Stomach (tissue), 9 donors: Measurements from ENCODE around the gene SLC24A4. TPM values are rescaled to one million over a fixed set of nuclear protein-coding genes. Genes with fewer than 3 reads are reported as not detected.

Source experiments
- DNase-seq, 2 donors: peaks; one replicate each; pipeline versions ENCODE4 v3.0.0 to v3.0.0-alpha.2; 2013 to 2019
- H3K27ac ChIP-seq, 5 donors: fragments of 200-600 bp in 4 of 5; sonication (generic) in 4 of 5; one replicate each; pipeline ENCODE4 v1.5.1; 2013 to 2019; ENCODE audit warnings: mild to moderate bottlenecking in 1 of 5, moderate library complexity in 1 of 5
- H3K27me3 ChIP-seq, 3 donors: fragments of 200-600 bp; sonication (generic); one replicate each; pipeline ENCODE4 v1.5.1; 2017 to 2019; ENCODE audit warnings: mixed run types in 1 of 3
- H3K36me3 ChIP-seq, 4 donors: fragments of 200-600 bp; sonication (generic); 1 replicate in 3 of 4; 2 replicates in 1 of 4; pipeline ENCODE4 v1.5.1; 2016 to 2019
- H3K4me1 ChIP-seq, 4 donors: fragments of 200-600 bp; sonication (generic); one replicate each; pipeline ENCODE4 v1.5.1; 2016 to 2019
- H3K4me3 ChIP-seq, 4 donors: fragments of 200-600 bp; sonication (generic) in 3 of 4; one replicate each; pipeline ENCODE4 v1.5.1; 2016 to 2019; ENCODE audit warnings: mild to moderate bottlenecking in 1 of 4
- H3K9me3 ChIP-seq, 4 donors: fragments of 200-600 bp; sonication (generic); one replicate each; pipeline ENCODE4 v1.5.1; 2016 to 2019
- EP300 ChIP-seq: sonication (generic); formaldehyde crosslinking; IDR thresholded peaks from one replicate; pipeline ENCODE4 v1.6.1; 2017; ENCODE audit warnings: antibody characterized with exemption
- POLR2A ChIP-seq, 4 donors: fragments of 450-650 bp; IDR thresholded peaks; one replicate each; pipeline ENCODE4 v1.6.1; 2016; ENCODE audit warnings: antibody characterized with exemption in 4 of 4, control low read depth in 2 of 4, mild to moderate bottlenecking in 1 of 4, moderate library complexity in 1 of 4
- POLR2AphosphoS5 ChIP-seq, 3 donors: sonication (generic); formaldehyde crosslinking; IDR thresholded peaks; one replicate each; pipeline ENCODE4 v1.6.1; 2016; ENCODE audit warnings: antibody characterized with exemption in 3 of 3
- WGBS, 5 donors: extraction: QIAGEN DNeasy Blood & Tissue Kit in 3 of 5; methylation state at CpG; one replicate each; pipeline versions ENCODE4 v1.1.5 to v1.1.7; 2013 to 2018; 5-methylcytosine and 5-hydroxymethylcytosine counted together
- intact Hi-C: fragments of 100-400 bp; cut with DNase I; formaldehyde crosslinking; loops from one replicate; pipeline ENCODE4 v1.15.1; 2023; ENCODE audit warnings: low total_unique reads
- polyA plus RNA-seq, 3 donors: library from polyadenylated mRNA; stranded (reverse); fragments of 200-250 nt; gene quantifications; one replicate each; pipeline ENCODE4 v1.2.3, GENCODE V29; 2013
- total RNA-seq, 5 donors: library from RNA; depleted of rRNA; stranded (reverse); fragments of >200 nt; gene quantifications; one replicate each; pipeline versions ENCODE4 v1.1.0 to v1.2.3, GENCODE V29; 2014 to 2016
- TF ChIP-seq, protein P1 (sequence below), 7 experiments: fragments of 450-650 bp in 4 of 7; fragments of 200-600 bp in 3 of 7; sonication (generic) in 3 of 7; IDR thresholded peaks; one replicate each; pipeline ENCODE4 v1.5.1; 2016 to 2019; ENCODE audit warnings: antibody characterized with exemption in 7 of 7, control low read depth in 2 of 7, mild to moderate bottlenecking in 1 of 7
- donor health status: healthy with polysubstance abuse.
- donor health status: Bipolar disorder and iron deficiency.
- donor health status: healthy.

Gene SLC24A4
- total and polyA plus RNA-seq, 8 donors, result 0.08 to 0.92 (median 0.38) TPM; not detected in 4

DNA sequence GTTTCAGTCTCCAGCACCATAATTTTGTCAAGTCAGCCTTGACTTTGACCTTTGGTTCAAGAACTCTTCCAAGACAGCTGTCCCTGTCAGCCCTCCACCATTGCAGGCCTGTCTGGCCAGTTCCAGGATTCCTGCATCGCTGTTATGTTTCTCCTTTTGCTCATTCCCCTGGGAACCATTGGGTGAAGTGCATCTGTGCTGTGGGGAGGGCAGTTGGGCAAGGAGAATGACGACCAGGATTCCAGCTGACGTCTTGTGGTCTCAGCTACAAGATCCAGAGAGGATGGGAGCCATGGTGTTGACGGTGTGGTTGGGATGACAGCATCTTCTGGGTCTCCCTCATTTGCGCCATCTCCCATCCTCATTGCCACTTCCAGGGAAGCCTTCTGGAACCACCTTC lies 45.9 kb upstream of the SLC24A4 start:
- no peaks in the 10 kb centered on the region for H3K36me3 ChIP-seq
- 75 to 87% (median 78%) methylated on average over 4 to 5 of the region's 5 CpGs for WGBS, 5 donors
- no peak overlapping the region for H3K4me3 ChIP-seq
- TF ChIP-seq POLR2AphosphoS5 (IDR thresholded peaks at IDR 0.05) (no peak), EP300 (no peak), POLR2A (IDR thresholded peaks at IDR 0.05) (no peak)
- TF ChIP-seq, protein P1, sequence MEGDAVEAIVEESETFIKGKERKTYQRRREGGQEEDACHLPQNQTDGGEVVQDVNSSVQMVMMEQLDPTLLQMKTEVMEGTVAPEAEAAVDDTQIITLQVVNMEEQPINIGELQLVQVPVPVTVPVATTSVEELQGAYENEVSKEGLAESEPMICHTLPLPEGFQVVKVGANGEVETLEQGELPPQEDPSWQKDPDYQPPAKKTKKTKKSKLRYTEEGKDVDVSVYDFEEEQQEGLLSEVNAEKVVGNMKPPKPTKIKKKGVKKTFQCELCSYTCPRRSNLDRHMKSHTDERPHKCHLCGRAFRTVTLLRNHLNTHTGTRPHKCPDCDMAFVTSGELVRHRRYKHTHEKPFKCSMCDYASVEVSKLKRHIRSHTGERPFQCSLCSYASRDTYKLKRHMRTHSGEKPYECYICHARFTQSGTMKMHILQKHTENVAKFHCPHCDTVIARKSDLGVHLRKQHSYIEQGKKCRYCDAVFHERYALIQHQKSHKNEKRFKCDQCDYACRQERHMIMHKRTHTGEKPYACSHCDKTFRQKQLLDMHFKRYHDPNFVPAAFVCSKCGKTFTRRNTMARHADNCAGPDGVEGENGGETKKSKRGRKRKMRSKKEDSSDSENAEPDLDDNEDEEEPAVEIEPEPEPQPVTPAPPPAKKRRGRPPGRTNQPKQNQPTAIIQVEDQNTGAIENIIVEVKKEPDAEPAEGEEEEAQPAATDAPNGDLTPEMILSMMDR (IDR thresholded peaks at IDR 0.05), result no peak
- intact Hi-C loops, result no loop called here
- DNase-seq, result no peak
- H3K27ac ChIP-seq, result no peak overlapping the region
- no peaks in the 10 kb centered on the region for H3K4me1 ChIP-seq
- H3K9me3 ChIP-seq, result no peaks in the 10 kb centered on the region
- peaks cover 0 to 13% (median 3%) of the 10 kb centered on the region in 3 donors for H3K27me3 ChIP-seq

DNA sequence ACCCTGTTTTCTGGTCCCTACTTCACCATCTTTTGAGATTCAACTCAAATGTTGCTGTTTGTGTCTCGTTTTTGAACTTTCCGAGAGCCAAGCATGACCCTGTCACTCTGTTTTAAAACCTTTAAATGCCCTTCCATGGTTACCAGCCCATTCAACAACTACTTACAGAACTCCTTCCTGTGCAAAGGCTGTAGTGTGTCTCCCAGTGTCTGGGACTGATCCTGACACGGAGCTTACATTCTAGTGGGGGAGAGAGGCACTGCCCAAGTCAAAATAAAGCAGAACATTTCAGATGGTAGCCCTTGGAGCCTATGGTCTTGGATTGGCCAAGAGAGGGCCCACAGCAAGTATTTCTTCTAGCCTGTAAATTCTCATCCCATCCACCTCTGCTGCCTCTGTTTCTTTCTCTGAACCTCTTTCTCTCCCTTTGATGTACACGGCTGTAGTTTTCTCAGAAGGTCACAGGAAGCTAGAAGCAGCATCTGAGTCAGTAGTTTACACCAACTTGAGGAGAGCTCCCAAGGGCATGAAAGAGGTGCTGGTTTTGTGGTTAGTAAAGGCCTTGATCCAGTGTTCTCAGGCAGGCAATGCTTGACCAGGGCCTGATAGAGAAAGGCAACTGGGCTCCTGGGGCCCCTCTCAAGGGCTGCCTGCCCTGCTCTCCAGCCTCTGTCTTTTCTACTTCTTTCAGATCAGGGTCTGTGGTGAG lies 42.3 kb upstream of the SLC24A4 start:
- TF ChIP-seq POLR2A (IDR thresholded peaks at IDR 0.05) (no peak), POLR2AphosphoS5 (IDR thresholded peaks at IDR 0.05) (no peak), EP300 (no peak)
- TF ChIP-seq, protein P1 (IDR thresholded peaks at IDR 0.05), result no peak
- intact Hi-C loops, result no loop called here
- Histone ChIP-seq H3K27ac (no peak overlapping the region), H3K27me3 (peaks cover 0 to 11% (median 3%) of the 10 kb centered on the region in 3 donors), H3K4me1 (no peaks in the 10 kb centered on the region), H3K4me3 (no peak overlapping the region), H3K9me3 (no peaks in the 10 kb centered on the region), H3K36me3 (no peaks in the 10 kb centered on the region)
- WGBS, 5 donors, result 72 to 83% (median 80%) methylated on average over 4 of the region's 4 CpGs
- DNase-seq, result no peak

DNA sequence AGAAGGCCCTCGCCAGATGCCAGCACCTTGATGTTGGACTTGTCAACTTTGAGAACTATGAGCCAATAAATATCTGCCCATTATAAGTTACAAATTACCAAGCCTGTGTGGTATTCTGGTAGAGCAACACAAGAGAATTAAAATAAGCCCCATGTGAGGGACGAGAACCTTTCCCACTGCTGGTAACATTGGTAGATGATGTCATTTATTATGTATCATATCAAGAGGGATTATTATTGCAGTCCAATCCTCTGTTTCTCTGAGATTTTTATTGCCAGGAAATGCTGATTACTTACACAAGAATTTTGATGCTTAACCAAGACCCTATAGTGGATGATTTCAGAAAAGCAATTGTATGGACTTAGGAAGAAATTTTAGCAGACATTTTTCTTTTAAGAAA lies 40.3 kb upstream of the SLC24A4 start:
- Histone ChIP-seq H3K4me3 (no peak overlapping the region), H3K4me1 (no peaks in the 10 kb centered on the region), H3K9me3 (no peaks in the 10 kb centered on the region), H3K27ac (no peak overlapping the region), H3K36me3 (no peaks in the 10 kb centered on the region), H3K27me3 (peaks cover 0 to 5% (median 0%) of the 10 kb centered on the region in 3 donors)
- 88 to 92% (median 89%) methylated on average over 2 of the region's 2 CpGs for WGBS, 5 donors
- no peak for DNase-seq
- TF ChIP-seq, protein P1 (IDR thresholded peaks at IDR 0.05), result no peak
- TF ChIP-seq POLR2AphosphoS5 (IDR thresholded peaks at IDR 0.05) (no peak), POLR2A (IDR thresholded peaks at IDR 0.05) (no peak), EP300 (no peak)
- intact Hi-C loops, result no loop called here

DNA sequence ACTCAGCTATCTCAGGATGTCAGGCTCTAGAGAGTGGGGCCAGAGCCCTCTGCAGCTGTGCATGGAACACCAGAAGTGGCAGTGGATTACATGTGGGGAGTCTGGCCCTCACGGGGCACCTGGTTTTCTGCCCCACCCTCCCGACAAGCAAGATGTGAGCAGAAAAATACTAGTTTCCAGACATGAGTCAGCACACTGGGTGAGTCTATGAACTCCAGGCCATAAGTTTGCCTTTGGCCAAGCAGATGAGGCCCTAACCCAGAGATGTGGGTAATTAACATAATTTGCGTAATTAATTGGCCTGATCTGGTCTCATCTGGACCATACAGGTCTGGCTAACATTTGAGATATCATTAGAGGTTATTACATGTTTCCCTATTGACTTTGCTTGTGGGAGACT lies 37.7 kb upstream of the SLC24A4 start:
- H3K9me3 ChIP-seq, result no peaks in the 10 kb centered on the region
- H3K27me3 ChIP-seq, result peaks cover 0 to 24% (median 8%) of the 10 kb centered on the region in 3 donors
- TF ChIP-seq, protein P1 (IDR thresholded peaks at IDR 0.05), result no peak
- no peaks in the 10 kb centered on the region for H3K36me3 ChIP-seq
- DNase-seq, result no peak
- no peaks in the 10 kb centered on the region for H3K4me1 ChIP-seq
- intact Hi-C loops, result no loop called here
- no peak overlapping the region for H3K4me3 ChIP-seq
- 74 to 94% (median 87%) methylated on average over 3 of the region's 3 CpGs for WGBS, 5 donors
- H3K27ac ChIP-seq, result no peak overlapping the region
